HCT116 (cell line): Measurements from ENCODE around the gene CTDNEP1. TPM values are rescaled to one million over a fixed set of nuclear protein-coding genes. Genes with fewer than 3 reads are reported as not detected.

Experiments
- ATAC-seq: fragments of 200-7000 bp; cut with Tn5 transposase; 2 replicates; pipeline ENCODE4 v1.9.1; 2020; ENCODE audit warnings: mild to moderate bottlenecking, moderate library complexity
- BruUV-seq: library from RNA; stranded (reverse); fragments of 400-500 nt; replicated peaks from 2 replicates; lab custom pipeline; 2021; lab: Mats Ljungman, UMichigan
- CTCF ChIA-PET: fragments of 300-600 bp; sonication (Branson Sonifier 250); formaldehyde crosslinking; loops from one replicate; lab custom pipeline; 2021; ENCODE audit warnings: antibody characterized with exemption; lab: Charles Lee
- POLR2A ChIA-PET: fragments of 300-600, 350-600 bp; sonication (Branson Sonifier 250); formaldehyde crosslinking; loops from one replicate; lab custom pipeline; 2021; ENCODE audit warnings: antibody characterized with exemption; lab: Charles Lee
- RAD21 ChIA-PET, 2 experiments: fragments of 300-600 bp; sonication (Branson Sonifier 250); formaldehyde crosslinking; loops; one replicate each; lab custom pipeline; 2023; ENCODE audit warnings: low total read pairs in 2 of 2; ENCODE audit not compliant: uncharacterized antibody in 2 of 2, unreplicated experiment in 2 of 2, low non-redundant PET in 1 of 2; lab: Charles Lee
- DNase-seq: peaks from one replicate; pipeline ENCODE4 v3.0.0-alpha.2; 2010; ENCODE audit warnings: low read depth, low spot score
- H2AFZ ChIP-seq: fragments of 200-600 bp; shearing (Covaris generic), sonication (generic); 2 replicates; pipeline ENCODE4 v1.6.1; 2017; ENCODE audit warnings: low read depth, mixed run types, mixed read lengths, antibody characterized with exemption, low read length; ENCODE audit not compliant: poor library complexity, severe bottlenecking
- H3K27ac ChIP-seq: 2 replicates; pipeline ENCODE4 v1.5.1; 2012; ENCODE audit warnings: low read depth, low read length
- H3K27me3 ChIP-seq: fragments of 200-600 bp; sonication (generic); 2 replicates; pipeline ENCODE4 v1.6.1; 2016; ENCODE audit warnings: mixed run types, low read length, mixed read lengths; ENCODE audit not compliant: insufficient read depth
- H3K36me3 ChIP-seq, 2 experiments: fragments of 200-500 bp in 1 of 2; fragments of 200-600 bp in 1 of 2; sonication (Bioruptor generic) in 1 of 2; sonication (generic) in 1 of 2; 2 replicates each; pipeline versions ENCODE4 v1.5.1 to v1.6.1; 2014 to 2016; ENCODE audit warnings: low read length in 2 of 2, inconsistent platforms in 1 of 2, mixed read lengths in 1 of 2, mixed run types in 1 of 2; ENCODE audit not compliant: insufficient read depth in 2 of 2, control insufficient read depth in 1 of 2
- H3K4me1 ChIP-seq, 2 experiments: fragments of 200-600 bp in 1 of 2; sonication (generic) in 1 of 2; 2 replicates each; pipeline versions ENCODE4 v1.5.1 to v1.6.1; 2012 to 2017; ENCODE audit warnings: low read length in 2 of 2, inconsistent platforms in 1 of 2, mild to moderate bottlenecking in 1 of 2, mixed read lengths in 1 of 2, mixed run types in 1 of 2, moderate library complexity in 1 of 2; ENCODE audit not compliant: insufficient read depth in 2 of 2, control insufficient read depth in 1 of 2
- H3K4me2 ChIP-seq: fragments of 200-600 bp; sonication (generic); 2 replicates; pipeline ENCODE4 v1.6.1; 2017; ENCODE audit warnings: mixed run types, low read length, mixed read lengths
- H3K4me3 ChIP-seq, 2 experiments: fragments of 200-600 bp in 1 of 2; sonication (generic) in 1 of 2; replicated peaks in 1 of 2; 2 replicates each; pipeline ENCODE4 v1.5.1; 2011 to 2016; ENCODE audit warnings: low read length in 2 of 2, control low read depth in 1 of 2, low read depth in 1 of 2, mild to moderate bottlenecking in 1 of 2, mixed read lengths in 1 of 2, mixed run types in 1 of 2
- H3K79me2 ChIP-seq: fragments of 200-600 bp; sonication (generic); 2 replicates; pipeline ENCODE4 v1.6.1; 2017; ENCODE audit warnings: mild to moderate bottlenecking, mixed run types, low read length, moderate library complexity, mixed read lengths; ENCODE audit not compliant: insufficient read depth
- H3K9ac ChIP-seq: fragments of 200-600 bp; sonication (generic); 2 replicates; pipeline ENCODE4 v1.6.1; 2016; ENCODE audit warnings: low read length, mixed read lengths
- H3K9me2 ChIP-seq: fragments of 200-600 bp; sonication (generic), shearing (Covaris generic); 2 replicates; pipeline ENCODE4 v1.6.1; 2017; ENCODE audit warnings: mixed run types, mild to moderate bottlenecking, moderate library complexity; ENCODE audit not compliant: insufficient read depth
- H3K9me3 ChIP-seq, 2 experiments: fragments of 200-500 bp in 1 of 2; fragments of 200-600 bp in 1 of 2; sonication (Bioruptor generic) in 1 of 2; sonication (generic) in 1 of 2; 2 replicates each; pipeline ENCODE4 v1.6.1; 2014 to 2017; ENCODE audit warnings: low read length in 2 of 2, mixed read lengths in 2 of 2, inconsistent platforms in 1 of 2, low read depth in 1 of 2, mild to moderate bottlenecking in 1 of 2, mixed run types in 1 of 2, moderate library complexity in 1 of 2; ENCODE audit not compliant: control insufficient read depth in 1 of 2, insufficient read depth in 1 of 2
- H4K20me1 ChIP-seq: fragments of 200-600 bp; sonication (generic), shearing (Covaris generic); 2 replicates; pipeline ENCODE4 v1.6.1; 2017; ENCODE audit warnings: mixed run types, mild to moderate bottlenecking, moderate library complexity; ENCODE audit not compliant: insufficient read depth
- CEBPB ChIP-seq: IDR thresholded peaks from 2 replicates; pipeline ENCODE4 v1.6.1; 2012; ENCODE audit warnings: low read depth
- REST ChIP-seq: IDR thresholded peaks from 2 replicates; pipeline ENCODE4 v1.6.1; 2012; ENCODE audit warnings: low read depth
- SRF ChIP-seq: IDR thresholded peaks from 2 replicates; pipeline ENCODE4 v1.6.1; 2012; ENCODE audit warnings: low read depth
- YY1 ChIP-seq: IDR thresholded peaks from 2 replicates; pipeline ENCODE4 v1.6.1; 2011; ENCODE audit warnings: low read length, low read depth, moderate library complexity, mild to moderate bottlenecking; ENCODE audit not compliant: insufficient replicate concordance; ENCODE audit errors: extremely low read depth
- ZBTB33 ChIP-seq: IDR thresholded peaks from 2 replicates; pipeline ENCODE4 v1.6.1; 2011; ENCODE audit warnings: mild to moderate bottlenecking, low read length, moderate library complexity; ENCODE audit not compliant: insufficient replicate concordance; ENCODE audit errors: extremely low read depth
- intact Hi-C: fragments of 100-400 bp; cut with micrococcal nuclease; formaldehyde crosslinking; loops from 2 replicates; pipeline ENCODE4 v1.10.0; 2022
- total RNA-seq: library from RNA; stranded (reverse); gene quantifications from one replicate; pipeline ENCODE4 v1.2.1, GENCODE V29; 2021; ENCODE audit not compliant: unreplicated experiment

CTDNEP1 gene
- total RNA-seq, 1 experiment from 2014 or later: 143 TPM

- RAD21 ChIA-PET: no interaction called here
- DNase-seq (no peak), ATAC-seq (no peak)
- no peaks in the 10 kb centered on the region for H3K27me3 ChIP-seq
- no peak overlapping the region for H3K4me3 ChIP-seq
- intact Hi-C loops: no loop called here
- no peaks in the 10 kb centered on the region for H3K9me3 ChIP-seq
- POLR2A ChIA-PET: no interaction called here
- no peaks in the 10 kb centered on the region for H4K20me1 ChIP-seq
- peaks cover 13 to 34% of the 10 kb centered on the region in 2 experiments for H3K4me1 ChIP-seq
- H3K4me2 ChIP-seq: no peak overlapping the region
- H3K79me2 ChIP-seq: no peaks in the 10 kb centered on the region
- H3K27ac ChIP-seq: no peak overlapping the region
- no peaks in the 10 kb centered on the region for H3K36me3 ChIP-seq
- no peak overlapping the region for H3K9ac ChIP-seq
- H3K9me2 ChIP-seq: no peaks in the 10 kb centered on the region
- CTCF ChIA-PET: interaction anchor here (0.7 to 1.3 kb wide), 2 partner anchors 17 to 364 kb away, joined by 3 to 6 read pairs; no protein-coding TSS in a partner anchor
- H2AFZ ChIP-seq: no peak overlapping the region
- no TSS peak for BruUV-seq
- no peak for TF ChIP-seq REST
- TF ChIP-seq YY1: no peak
- no peak for TF ChIP-seq ZBTB33
- no peak for TF ChIP-seq SRF
- no peak for TF ChIP-seq CEBPB
These were observed 27.9 kb upstream of the CTDNEP1 start for GRCh38 chr17:7279448-7279847.
